H1 (cell line): ENCODE results near the gene KANSL1L. TPM values are rescaled to one million over a fixed set of nuclear protein-coding genes. Genes with fewer than 3 reads are reported as not detected.

Source experiments
- CTCF ChIA-PET: fragments of 300-600 bp; sonication (Branson Sonifier 250); formaldehyde crosslinking; loops from one replicate; lab custom pipeline; 2021; ENCODE audit not compliant: partially characterized antibody; lab: Charles Lee
- POLR2A ChIA-PET: fragments of 300-600 bp; sonication (Branson Sonifier 250); formaldehyde crosslinking; loops from one replicate; lab custom pipeline; 2021; ENCODE audit warnings: inconsistent platforms; ENCODE audit not compliant: partially characterized antibody; lab: Charles Lee
- DNase-seq, 2 experiments: peaks; one replicate each; pipeline versions ENCODE4 v3.0.0 to v3.0.0-alpha.2; 2010 to 2022; ENCODE audit warnings: low spot score in 2 of 2, low read depth in 1 of 2, mixed read lengths in 1 of 2
- FAIRE-seq: peaks from 2 replicates; lab custom pipeline; 2011; peaks lifted over from hg19 to GRCh38; lab: Jason Lieb, UNC
- H2AFZ ChIP-seq: 2 replicates; pipeline ENCODE4 v1.8.1; 2012; ENCODE audit warnings: low read length, inconsistent platforms
- H2AK5ac ChIP-seq: 2 replicates; pipeline ENCODE4 v1.6.1; 2013; ENCODE audit warnings: low read depth, low read length
- H2BK120ac ChIP-seq: replicated peaks from 2 replicates; pipeline ENCODE3; 2013; ENCODE audit warnings: low read depth, low read length, inconsistent platforms
- H2BK12ac ChIP-seq: 2 replicates; pipeline ENCODE4 v1.6.1; 2013; ENCODE audit warnings: low read depth, low read length
- H2BK15ac ChIP-seq: 2 replicates; pipeline ENCODE4 v1.6.1; 2013; ENCODE audit warnings: low read length
- H2BK20ac ChIP-seq: 2 replicates; pipeline ENCODE4 v1.6.1; 2013; ENCODE audit warnings: low read length
- H2BK5ac ChIP-seq: 2 replicates; pipeline ENCODE4 v1.6.1; 2013; ENCODE audit warnings: low read depth, low read length
- H3K14ac ChIP-seq: 2 replicates; pipeline ENCODE4 v1.6.1; 2013; ENCODE audit warnings: inconsistent platforms; ENCODE audit not compliant: insufficient read length
- H3K18ac ChIP-seq: 2 replicates; pipeline ENCODE4 v1.6.1; 2013; ENCODE audit warnings: low read length; ENCODE audit errors: extremely low read depth
- H3K23ac ChIP-seq: 2 replicates; pipeline ENCODE4 v1.6.1; 2013; ENCODE audit warnings: inconsistent platforms; ENCODE audit not compliant: insufficient read length
- H3K23me2 ChIP-seq: 2 replicates; pipeline ENCODE4 v1.6.1; 2013; ENCODE audit warnings: low read depth, low read length
- H3K27ac ChIP-seq: 2 replicates; pipeline ENCODE4 v1.6.1; 2011; ENCODE audit warnings: low read depth, low read length, inconsistent platforms
- H3K27me3 ChIP-seq, 4 experiments: replicated peaks in 1 of 4; 1 replicate in 1 of 4; 2 replicates in 3 of 4; pipeline versions ENCODE4 v1.6.1 to v1.8.1; 2011 to 2013; ENCODE audit warnings: low read length in 3 of 4, mild to moderate bottlenecking in 3 of 4, inconsistent platforms in 2 of 4, mixed read lengths in 2 of 4, moderate library complexity in 1 of 4; ENCODE audit not compliant: control insufficient read depth in 3 of 4, insufficient read depth in 3 of 4; ENCODE audit errors: extremely low read depth in 1 of 4
- H3K36me3 ChIP-seq, 4 experiments: 2 replicates each; pipeline versions ENCODE4 v1.6.1 to v1.8.1; 2011 to 2013; ENCODE audit warnings: mild to moderate bottlenecking in 4 of 4, low read length in 3 of 4, moderate library complexity in 2 of 4, control low read depth in 1 of 4, inconsistent platforms in 1 of 4; ENCODE audit not compliant: insufficient read depth in 4 of 4, control insufficient read depth in 2 of 4
- H3K4ac ChIP-seq: replicated peaks from 2 replicates; pipeline ENCODE3; 2013; ENCODE audit warnings: low read length, low read depth, mixed read lengths, inconsistent platforms; ENCODE audit not compliant: insufficient read length
- H3K4me1 ChIP-seq, 4 experiments: replicated peaks in 1 of 4; 1 replicate in 1 of 4; 2 replicates in 3 of 4; pipeline versions ENCODE4 v1.6.1 to v1.8.1; 2011 to 2013; ENCODE audit warnings: low read length in 3 of 4, inconsistent platforms in 2 of 4, mixed read lengths in 1 of 4; ENCODE audit not compliant: insufficient read depth in 4 of 4, control insufficient read depth in 3 of 4
- H3K4me2 ChIP-seq, 2 experiments: 2 replicates each; pipeline versions ENCODE4 v1.6.1 to v1.8.1; 2011 to 2013; ENCODE audit warnings: low read depth in 2 of 2, low read length in 2 of 2, control low read depth in 1 of 2, inconsistent platforms in 1 of 2, mild to moderate bottlenecking in 1 of 2; ENCODE audit not compliant: insufficient read depth in 1 of 2
- H3K4me3 ChIP-seq, 4 experiments: fragments of 200-600, 300-600 bp in 1 of 4; sonication (generic), shearing (Covaris generic), sonication (Bioruptor Twin) in 1 of 4; 2 replicates each; pipeline versions ENCODE4 v1.5.1 to v1.8.1; 2011 to 2016; ENCODE audit warnings: low read length in 4 of 4, low read depth in 3 of 4, control low read depth in 2 of 4, inconsistent platforms in 2 of 4, mild to moderate bottlenecking in 2 of 4, mixed read lengths in 1 of 4, moderate library complexity in 1 of 4; ENCODE audit not compliant: insufficient read depth in 2 of 4; ENCODE audit errors: extremely low read depth in 1 of 4
- H3K56ac ChIP-seq: replicated peaks from 2 replicates; pipeline ENCODE3; 2013; ENCODE audit warnings: low read depth, mild to moderate bottlenecking, mixed read lengths, low read length, inconsistent platforms; ENCODE audit not compliant: insufficient read length
- H3K79me1 ChIP-seq: 2 replicates; pipeline ENCODE4 v1.6.1; 2013; ENCODE audit warnings: low read depth, low read length, control low read depth
- H3K79me2 ChIP-seq, 2 experiments: 2 replicates each; pipeline versions ENCODE4 v1.6.1 to v1.8.1; 2012 to 2013; ENCODE audit warnings: low read length in 2 of 2, mild to moderate bottlenecking in 2 of 2, inconsistent platforms in 1 of 2; ENCODE audit not compliant: insufficient read depth in 2 of 2, control insufficient read depth in 1 of 2
- H3K9ac ChIP-seq, 4 experiments: replicated peaks in 1 of 4; 1 replicate in 1 of 4; 2 replicates in 3 of 4; pipeline versions ENCODE4 v1.6.1 to v1.8.1; 2011 to 2013; ENCODE audit warnings: low read depth in 3 of 4, low read length in 3 of 4, control low read depth in 2 of 4, mild to moderate bottlenecking in 2 of 4, moderate library complexity in 2 of 4, inconsistent platforms in 1 of 4; ENCODE audit errors: extremely low read depth in 1 of 4
- H3K9me3 ChIP-seq, 2 experiments: 2 replicates each; pipeline versions ENCODE4 v1.6.1 to v1.8.1; 2012 to 2013; ENCODE audit warnings: mild to moderate bottlenecking in 2 of 2, moderate library complexity in 2 of 2, control low read depth in 1 of 2, inconsistent platforms in 1 of 2, low read depth in 1 of 2, low read length in 1 of 2, mixed read lengths in 1 of 2; ENCODE audit not compliant: insufficient read depth in 2 of 2
- H4K20me1 ChIP-seq, 2 experiments: replicated peaks in 1 of 2; 2 replicates each; pipeline versions ENCODE3 to v1.8.1; 2011 to 2013; ENCODE audit warnings: inconsistent platforms in 2 of 2, low read length in 2 of 2, mild to moderate bottlenecking in 1 of 2; ENCODE audit not compliant: insufficient read depth in 2 of 2, control insufficient read depth in 1 of 2
- H4K5ac ChIP-seq: 2 replicates; pipeline ENCODE4 v1.6.1; 2013; ENCODE audit warnings: low read length, low read depth, mixed read lengths, inconsistent platforms; ENCODE audit not compliant: insufficient read length
- H4K8ac ChIP-seq: 2 replicates; pipeline ENCODE4 v1.8.0; 2013; ENCODE audit warnings: mild to moderate bottlenecking, moderate library complexity, low read length, inconsistent platforms; ENCODE audit not compliant: insufficient read depth; ENCODE audit errors: extremely low read depth
- H4K91ac ChIP-seq: replicated peaks from 2 replicates; pipeline ENCODE3; 2013; ENCODE audit warnings: low read length, mixed read lengths, inconsistent platforms; ENCODE audit not compliant: insufficient read length
- CHD1 ChIP-seq: IDR thresholded peaks from 2 replicates; pipeline ENCODE4 v1.6.1; 2012; ENCODE audit warnings: low read depth, low read length, improper control_type of control experiment
- JUN ChIP-seq: IDR thresholded peaks from 2 replicates; pipeline ENCODE4 v1.6.1; 2011; ENCODE audit warnings: low read depth, mild to moderate bottlenecking, improper control_type of control experiment, low read length
- RNF2 ChIP-seq: fragments of 200-900, 300-1000 bp; sonication (generic); IDR thresholded peaks from 2 replicates; pipeline ENCODE4 v1.7.1; 2016; ENCODE audit warnings: borderline replicate concordance, low read depth, mild to moderate bottlenecking, antibody characterized with exemption, low read length; ENCODE audit not compliant: poor library complexity, severe bottlenecking; ENCODE audit errors: missing control alignments
- SIN3A ChIP-seq, 2 experiments: IDR thresholded peaks in 1 of 2; conservative IDR thresholded peaks in 1 of 2; 2 replicates each; pipeline ENCODE4 v1.6.1; 2011 to 2012; ENCODE audit warnings: low read length in 2 of 2, improper control_type of control experiment in 1 of 2, low read depth in 1 of 2, mild to moderate bottlenecking in 1 of 2
- SIRT6 ChIP-seq: IDR thresholded peaks from one replicate; pipeline ENCODE4 v1.7.1; 2012; ENCODE audit warnings: low read length, inconsistent platforms
- SP1 ChIP-seq: IDR thresholded peaks from 2 replicates; pipeline ENCODE4 v1.6.1; 2011; ENCODE audit warnings: low read depth, low read length
- SUZ12 ChIP-seq: fragments of 200-600 bp; sonication (generic); IDR thresholded peaks from 2 replicates; pipeline ENCODE4 v1.6.1; 2012; ENCODE audit warnings: mild to moderate bottlenecking, inconsistent platforms, low read length, moderate library complexity, mixed read lengths
- YY1 ChIP-seq: IDR thresholded peaks from 2 replicates; pipeline ENCODE4 v1.6.1; 2011; ENCODE audit warnings: low read depth, mild to moderate bottlenecking, low read length
- WGBS, 2 experiments: shearing (Covaris generic) in 1 of 2; methylation state at CpG; one replicate each; pipeline versions ENCODE4 v1.1.6 to v1.1.7; 2013 to 2015; ENCODE audit warnings: low lambda C conversion rate in 2 of 2, mixed read lengths in 2 of 2, inconsistent platforms in 1 of 2, low coverage in 1 of 2, missing lambda C conversion rate in 1 of 2; ENCODE audit not compliant: insufficient replicate concordance in 2 of 2, insufficient coverage in 1 of 2, insufficient read length in 1 of 2; ENCODE audit errors: extremely low coverage in 1 of 2, missing lambda C conversion rate in 1 of 2; 5-methylcytosine and 5-hydroxymethylcytosine counted together
- polyA plus RNA-seq, 7 experiments: library from polyadenylated mRNA; depleted of rRNA in 3 of 7; stranded (reverse) in 5 of 7; unstranded in 2 of 7; fragments of >200 nt in 5 of 7; fragments of 200-250 nt in 2 of 7; gene quantifications; 1 replicate in 5 of 7; 2 replicates in 1 of 7; 4 replicates in 1 of 7; pipeline versions ENCODE4 v1.2.1 to v1.2.3, GENCODE V29; 2011 to 2013; ENCODE audit warnings: missing spikeins in 2 of 7, mixed read lengths in 2 of 7
- total RNA-seq: library from RNA; stranded (reverse); fragmentation: NEBNext Ultra II Directional; extraction: Animal tissue kit (Norgen Biotek cat#: 25700); gene quantifications from 2 replicates; pipeline ENCODE4 v1.2.1, GENCODE V29; 2021

KANSL1L gene
- total and polyA plus RNA-seq, 2 of the 8 experiments (the other 6 are each of a cell fraction or from before 2014, with no cell fraction given) = 5.4 to 17.2 TPM

- H2BK120ac ChIP-seq = no peak overlapping the region
- H3K4me3 ChIP-seq = no peak overlapping the region
- no peak for DNase-seq
- H4K20me1 ChIP-seq = no peaks in the 10 kb centered on the region
- no peak for TF ChIP-seq SIRT6
- no peak for TF ChIP-seq RNF2
- no peak for TF ChIP-seq CHD1
- no peak for TF ChIP-seq SIN3A (conservative IDR thresholded peaks at IDR 0.05 in 1 of 2, IDR thresholded peaks at IDR 0.05 in 1 of 2; ENCODE audit: low read depth in 1 of 2, low read length in 2 of 2)
- TF ChIP-seq SUZ12 = no peak
- no peak for TF ChIP-seq JUN
- TF ChIP-seq SP1 = no peak
- no peak for TF ChIP-seq YY1
- no peak overlapping the region for H4K8ac ChIP-seq
- ChIA-PET CTCF (interaction anchor here (1.0 to 2.0 kb wide), 5 partner anchors 9 to 764 kb away, joined by 3 to 6 read pairs (median 4); no protein-coding TSS in a partner anchor), POLR2A (interaction anchor here (1.1 to 2.5 kb wide), 2 partner anchors 18 to 186 kb away, joined by 3 to 9 read pairs; partner anchors contain the start of gene KANSL1L)
- no peaks in the 10 kb centered on the region for H3K23me2 ChIP-seq
- no peak overlapping the region for H3K4ac ChIP-seq
- H2BK5ac ChIP-seq = no peak overlapping the region
- no peaks in the 10 kb centered on the region for H3K4me1 ChIP-seq
- no peak overlapping the region for H3K56ac ChIP-seq
- H3K27me3 ChIP-seq = no peaks in the 10 kb centered on the region
- no peak overlapping the region for H2BK12ac ChIP-seq
- H3K23ac ChIP-seq = no peak overlapping the region
- 92% methylated on average over 2 of the region's 2 CpGs; no CpG with 5 or more reads in 1 of the 2 experiments for WGBS, 2 experiments
- H3K9ac ChIP-seq = no peak overlapping the region
- no peak overlapping the region for H2AFZ ChIP-seq
- FAIRE-seq = no peak
- no peak overlapping the region for H3K4me2 ChIP-seq
- H2AK5ac ChIP-seq = no peak overlapping the region
- no peak overlapping the region for H3K14ac ChIP-seq
- H2BK15ac ChIP-seq = no peak overlapping the region
- H3K79me2 ChIP-seq = no peaks in the 10 kb centered on the region
- no peak overlapping the region for H4K91ac ChIP-seq
- H4K5ac ChIP-seq = no peak overlapping the region
- H3K79me1 ChIP-seq = no peaks in the 10 kb centered on the region
- no peak overlapping the region for H3K27ac ChIP-seq
- H3K9me3 ChIP-seq = peaks cover 0 to 2% of the 10 kb centered on the region in 2 experiments; a peak in 1 of 4 replicates
- H3K18ac ChIP-seq = no peak overlapping the region
- H2BK20ac ChIP-seq = no peak overlapping the region
- H3K36me3 ChIP-seq = no peaks in the 10 kb centered on the region
These were observed 17.5 kb upstream of the KANSL1L start for GRCh38 chr2:210188755-210189154.
